ENCODE measurements around the gene SPG7. TPM values are rescaled to one million over a fixed set of nuclear protein-coding genes. Genes with fewer than 3 reads are reported as not detected.
A peak's percentile ranks its signal among the peaks of the same experiment; 100 is the strongest.

SPG7 gene
- polyA plus RNA-seq, 1 donor: 135 TPM

DNA sequence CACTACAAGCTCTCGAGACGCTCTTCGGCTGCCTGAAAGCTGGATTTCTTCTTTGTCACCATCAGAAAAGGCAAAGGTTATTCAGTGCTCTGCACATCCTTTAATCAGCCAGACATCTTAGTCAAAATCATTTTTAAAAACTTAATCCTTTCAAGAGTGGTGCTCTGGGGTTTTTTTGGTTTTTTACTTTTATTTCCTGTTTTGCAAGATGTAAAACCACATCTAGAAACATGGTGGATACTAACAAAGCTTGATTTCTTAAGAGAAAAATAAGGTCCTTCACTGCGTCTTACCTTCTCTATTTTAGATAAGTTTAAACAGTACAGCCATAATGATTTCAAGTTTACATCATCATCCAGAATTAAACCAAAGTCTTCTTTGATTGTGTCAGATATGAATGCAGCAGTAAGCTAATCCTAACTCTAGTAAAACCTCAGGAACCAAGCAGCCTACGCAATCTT lies 24.1 kb upstream of the SPG7 start:
- no peak overlapping the region for H3K4me3 ChIP-seq (ENCODE audit: low read length)
- no peaks in the 10 kb centered on the region for H3K9me3 ChIP-seq (ENCODE audit: control insufficient read depth, low read depth, low read length)
- 78% methylated on average over 1 of the region's 5 CpGs for WGBS (ENCODE audit: insufficient coverage, low lambda C conversion rate)
- peaks cover 51% of the 10 kb centered on the region for H3K4me1 ChIP-seq (ENCODE audit: control insufficient read depth, insufficient read depth, low read length)
- no peaks in the 10 kb centered on the region for H3K27me3 ChIP-seq (ENCODE audit: control insufficient read depth, insufficient read depth, low read length)
- DNase-seq: no peak
- H3K27ac ChIP-seq (ENCODE audit: low read length): no peak overlapping the region
- H3K36me3 ChIP-seq (ENCODE audit: control insufficient read depth, insufficient read depth, low read length): no peaks in the 10 kb centered on the region

DNA sequence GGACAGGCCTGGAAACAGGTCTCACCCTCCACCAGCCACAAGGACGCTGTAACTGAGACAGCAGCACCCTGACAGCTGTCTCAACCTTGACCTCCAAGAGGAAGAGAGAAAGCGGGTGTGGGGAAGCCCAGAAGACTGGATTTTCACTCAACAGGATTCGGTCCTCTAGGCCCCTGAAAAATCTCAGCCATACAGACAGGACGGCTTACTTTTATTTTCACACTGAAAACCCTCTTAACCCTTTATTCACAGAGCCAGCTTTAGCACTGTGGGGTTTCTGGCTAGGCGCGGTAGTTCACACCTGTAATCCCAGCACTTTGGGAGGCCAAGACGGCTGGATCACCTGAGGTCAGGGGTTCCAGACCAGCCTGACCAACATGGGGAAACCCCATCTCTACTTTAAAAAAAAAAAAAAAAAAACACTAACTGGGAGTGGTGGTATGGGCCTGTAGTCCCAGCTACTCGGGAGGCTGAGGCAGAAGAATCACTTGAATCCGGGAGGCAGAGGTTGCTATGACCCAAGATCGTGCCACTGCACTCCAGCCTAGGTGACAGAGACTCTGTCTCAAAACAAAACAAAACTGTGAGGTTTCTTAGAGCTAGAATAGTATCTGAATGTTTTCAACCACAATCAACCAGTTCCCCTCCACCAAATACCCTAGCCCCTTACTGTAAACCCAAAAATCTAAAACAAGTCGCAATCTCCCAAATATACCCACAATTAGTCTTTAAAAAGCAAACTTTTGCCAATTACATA lies 23.1 kb upstream of the SPG7 start:
- H3K27me3 ChIP-seq (ENCODE audit: control insufficient read depth, insufficient read depth, low read length): no peaks in the 10 kb centered on the region
- H3K9me3 ChIP-seq (ENCODE audit: control insufficient read depth, low read depth, low read length): no peaks in the 10 kb centered on the region
- WGBS (ENCODE audit: insufficient coverage, low lambda C conversion rate): no CpG with 5 or more reads among the region's 11 CpGs
- no peak overlapping the region for H3K27ac ChIP-seq (ENCODE audit: low read length)
- no peak for DNase-seq
- H3K36me3 ChIP-seq (ENCODE audit: control insufficient read depth, insufficient read depth, low read length): no peaks in the 10 kb centered on the region
- H3K4me1 ChIP-seq (ENCODE audit: control insufficient read depth, insufficient read depth, low read length): peaks cover 51% of the 10 kb centered on the region
- no peak overlapping the region for H3K4me3 ChIP-seq (ENCODE audit: low read length)

DNA sequence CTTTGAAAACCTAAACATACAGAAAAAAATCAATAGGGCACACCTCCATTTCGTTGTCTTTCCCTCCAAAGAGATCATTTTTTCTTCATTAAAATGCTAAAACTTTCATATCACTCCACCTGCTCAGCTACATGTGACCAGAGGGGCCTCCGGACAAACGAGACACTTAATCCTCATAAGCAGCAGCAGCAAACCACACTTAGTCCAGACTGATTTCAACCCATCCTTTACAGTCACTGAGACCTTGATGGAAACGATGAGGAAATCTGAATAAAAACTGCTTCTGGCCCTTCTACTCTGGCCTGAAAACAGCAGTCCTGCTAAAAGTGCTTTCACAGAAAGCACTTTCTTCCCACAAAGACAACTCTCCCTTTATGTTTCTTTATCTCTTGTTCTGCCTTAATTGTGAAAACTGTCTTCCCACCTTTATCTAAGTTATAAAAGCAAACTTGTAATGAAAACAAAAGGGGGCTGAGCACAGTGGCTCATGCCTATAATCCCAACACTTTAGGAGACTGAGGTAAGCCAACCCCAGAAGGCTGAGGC lies 22.4 kb upstream of the SPG7 start:
- Histone ChIP-seq H3K27ac (ENCODE audit: low read length) (no peak overlapping the region), H3K4me3 (ENCODE audit: low read length) (no peak overlapping the region), H3K9me3 (ENCODE audit: control insufficient read depth, low read depth, low read length) (no peaks in the 10 kb centered on the region), H3K27me3 (ENCODE audit: control insufficient read depth, insufficient read depth, low read length) (no peaks in the 10 kb centered on the region), H3K36me3 (ENCODE audit: control insufficient read depth, insufficient read depth, low read length) (no peaks in the 10 kb centered on the region), H3K4me1 (ENCODE audit: control insufficient read depth, insufficient read depth, low read length) (peaks cover 51% of the 10 kb centered on the region)
- WGBS (ENCODE audit: insufficient coverage, low lambda C conversion rate): no CpG with 5 or more reads among the region's 4 CpGs
- no peak for DNase-seq

DNA sequence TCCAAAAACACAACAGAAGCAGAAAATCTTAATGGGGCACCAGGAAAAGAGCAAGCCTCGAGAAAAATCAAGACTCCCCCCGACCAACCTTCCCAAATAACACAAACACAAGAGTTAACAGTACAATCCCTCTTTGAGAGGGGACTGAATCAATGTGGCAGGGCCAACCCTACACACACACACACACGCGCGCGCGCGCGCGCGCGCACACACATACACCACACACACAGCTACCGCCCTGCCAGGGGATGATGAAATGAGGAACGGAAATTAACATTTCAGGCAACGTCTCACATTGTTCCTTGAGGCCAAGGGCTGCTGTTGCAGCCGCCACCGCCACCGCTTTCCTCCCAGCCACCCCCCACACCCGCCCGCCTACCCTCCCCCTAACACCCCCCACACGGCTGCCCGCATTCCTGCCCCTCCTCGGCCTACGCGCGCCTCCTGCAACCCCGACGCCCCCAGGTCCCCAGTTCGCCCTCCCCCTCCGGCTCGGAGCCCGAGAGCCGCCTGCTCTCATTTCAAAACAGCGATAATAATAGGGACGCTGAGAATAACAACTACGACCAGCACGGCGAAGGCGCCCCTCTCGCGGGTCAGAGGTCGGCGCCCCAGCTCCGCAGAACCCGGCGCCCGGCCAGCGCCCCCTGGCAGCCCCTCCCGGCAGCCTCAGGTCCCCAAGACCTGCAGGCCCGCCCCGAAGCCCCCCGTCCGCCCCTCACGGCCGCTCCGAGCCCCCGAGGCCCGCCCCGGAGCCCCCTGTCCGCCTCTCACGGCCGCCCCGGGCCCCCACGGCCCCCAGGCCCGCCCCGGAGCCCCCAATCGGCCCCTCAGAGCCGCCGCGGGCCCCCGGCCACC lies 18.9 kb upstream of the SPG7 start:
- WGBS (ENCODE audit: insufficient coverage, low lambda C conversion rate): no CpG with 5 or more reads among the region's 71 CpGs
- Histone ChIP-seq H3K4me1 (ENCODE audit: control insufficient read depth, insufficient read depth, low read length) (peaks cover 39% of the 10 kb centered on the region), H3K27me3 (ENCODE audit: control insufficient read depth, insufficient read depth, low read length) (no peaks in the 10 kb centered on the region), H3K4me3 (ENCODE audit: low read length) (peak overlapping the region; percentile 75), H3K27ac (ENCODE audit: low read length) (peak overlapping the region; percentile 96), H3K9me3 (ENCODE audit: control insufficient read depth, low read depth, low read length) (no peaks in the 10 kb centered on the region), H3K36me3 (ENCODE audit: control insufficient read depth, insufficient read depth, low read length) (no peaks in the 10 kb centered on the region)
- DNase-seq: peak; percentile 94

DNA sequence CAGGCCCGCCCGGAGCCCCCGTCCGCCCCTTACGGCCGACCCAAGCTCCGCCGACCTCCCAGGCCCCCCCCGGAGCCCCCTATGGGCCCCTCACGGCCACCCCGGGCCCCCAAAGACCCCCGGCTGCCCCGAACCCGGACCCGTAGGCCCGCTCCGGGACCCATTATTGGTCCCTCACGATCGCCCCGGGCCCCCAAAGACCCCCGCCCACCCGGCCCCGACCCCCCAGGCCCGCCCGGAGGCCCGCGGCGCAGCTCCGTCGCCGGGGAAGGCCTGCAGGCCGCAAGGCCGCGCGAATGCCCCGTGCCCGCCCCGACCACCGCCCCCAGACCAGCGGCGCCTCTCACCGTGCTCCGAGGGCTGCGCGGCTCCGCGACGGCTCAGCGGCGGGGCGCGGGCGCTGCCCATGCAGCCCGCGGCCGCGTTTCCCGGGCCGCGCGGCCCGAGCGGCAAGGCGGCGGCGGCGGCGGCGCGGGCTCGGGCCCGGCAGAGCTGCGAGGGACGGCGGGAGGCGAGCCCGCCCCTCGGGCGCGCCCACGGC lies 18.2 kb upstream of the SPG7 start:
- Histone ChIP-seq H3K27me3 (ENCODE audit: control insufficient read depth, insufficient read depth, low read length) (no peaks in the 10 kb centered on the region), H3K9me3 (ENCODE audit: control insufficient read depth, low read depth, low read length) (no peaks in the 10 kb centered on the region), H3K4me3 (ENCODE audit: low read length) (no peak overlapping the region), H3K36me3 (ENCODE audit: control insufficient read depth, insufficient read depth, low read length) (no peaks in the 10 kb centered on the region), H3K4me1 (ENCODE audit: control insufficient read depth, insufficient read depth, low read length) (peaks cover 32% of the 10 kb centered on the region), H3K27ac (ENCODE audit: low read length) (no peak overlapping the region)
- no CpG with 5 or more reads among the region's 81 CpGs for WGBS (ENCODE audit: insufficient coverage, low lambda C conversion rate)
- no peak for DNase-seq

DNA sequence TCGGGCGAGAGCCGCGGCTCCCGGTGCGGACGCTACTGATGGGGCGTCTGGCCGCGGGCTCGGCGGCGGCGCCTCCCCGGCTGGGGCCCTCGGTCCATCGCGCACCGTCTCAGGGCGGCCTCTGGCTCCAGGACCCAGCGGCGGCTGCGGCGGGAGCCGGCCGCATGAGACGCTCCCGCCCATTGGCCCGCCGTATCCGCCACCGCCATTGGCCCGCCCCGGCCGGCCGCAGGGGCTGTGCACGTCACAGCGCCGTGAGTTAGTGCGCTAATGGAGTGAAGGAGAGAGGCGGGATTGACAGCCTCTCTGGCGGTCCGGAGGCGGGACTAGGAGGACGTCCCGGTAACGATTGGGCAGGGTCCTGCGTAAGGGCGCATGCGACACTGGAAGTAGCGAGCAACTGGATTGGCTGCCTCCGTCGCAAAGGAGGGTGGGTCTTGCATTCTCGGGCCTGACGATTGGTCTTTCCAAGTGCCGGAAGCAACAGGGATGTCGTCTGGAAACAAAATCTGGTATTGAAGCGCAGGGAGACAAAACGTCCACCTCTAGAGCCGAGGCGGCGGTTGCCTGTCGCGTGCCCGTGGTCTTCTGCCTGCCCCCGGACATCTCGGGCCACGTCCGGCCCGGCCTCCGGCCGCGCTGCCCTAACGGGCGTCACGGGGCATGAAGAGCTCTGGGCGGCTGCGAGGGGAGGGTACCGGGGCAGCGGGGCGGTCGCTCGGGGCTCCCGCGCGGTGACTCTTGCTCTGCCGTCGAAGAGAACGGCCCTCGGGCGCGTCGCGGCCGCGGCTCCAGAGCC lies 17.6 kb upstream of the SPG7 start, which contains the start of gene ANKRD11:
TSS of gene ANKRD11 (minus strand) at position 123 of the 799 bp plus-strand sequence. CDS start 173,542 bp downstream, outside the sequence.
- peak within 1 kb of the TSS; percentile 96 for H3K27ac ChIP-seq (ENCODE audit: low read length)
- WGBS (ENCODE audit: insufficient coverage, low lambda C conversion rate): no CpG with 5 or more reads among the region's 96 CpGs
- no peaks in the 10 kb centered on the region for H3K9me3 ChIP-seq (ENCODE audit: control insufficient read depth, low read depth, low read length)
- H3K4me1 ChIP-seq (ENCODE audit: control insufficient read depth, insufficient read depth, low read length): peaks cover 26% of the 10 kb centered on the region
- peak; percentile 100 for DNase-seq
- H3K27me3 ChIP-seq (ENCODE audit: control insufficient read depth, insufficient read depth, low read length): no peaks in the 10 kb centered on the region
- no peaks in the 10 kb centered on the region for H3K36me3 ChIP-seq (ENCODE audit: control insufficient read depth, insufficient read depth, low read length)
- H3K4me3 ChIP-seq (ENCODE audit: low read length): peak within 1 kb of the TSS; percentile 75

DNA sequence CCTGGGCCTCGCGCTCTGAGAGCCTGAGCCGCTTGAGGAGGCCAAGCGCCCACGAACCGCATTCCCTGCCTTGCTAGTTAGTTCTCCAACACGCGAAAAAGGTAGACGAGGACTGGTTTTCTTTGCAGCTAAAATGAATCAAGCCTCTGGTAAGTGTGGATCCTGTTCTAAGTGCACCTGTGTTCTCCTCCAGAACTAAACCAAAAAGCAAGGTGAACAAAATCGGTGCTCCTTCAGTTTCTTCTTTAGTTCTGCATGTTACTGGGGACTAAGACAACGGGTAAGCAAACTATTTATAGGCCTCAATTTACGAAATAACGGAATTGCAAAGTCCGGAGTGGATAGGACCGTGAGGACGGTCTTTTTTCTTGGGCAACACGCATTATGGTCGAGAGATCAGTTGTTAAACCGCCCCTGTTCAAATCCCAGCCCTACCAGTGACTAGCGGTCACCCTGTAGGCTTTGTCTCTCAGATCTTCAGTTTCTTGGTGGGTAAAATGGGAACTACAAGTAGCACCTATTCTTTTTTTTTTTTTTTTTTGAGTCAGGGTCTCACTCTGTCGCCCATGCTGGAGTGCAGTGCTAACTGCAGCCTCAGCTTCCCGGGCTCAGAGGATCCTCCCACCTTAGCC lies 16.8 kb upstream of the SPG7 start:
- peak overlapping the region; percentile 65 for H3K27ac ChIP-seq (ENCODE audit: low read length)
- H3K9me3 ChIP-seq (ENCODE audit: control insufficient read depth, low read depth, low read length): no peaks in the 10 kb centered on the region
- WGBS (ENCODE audit: insufficient coverage, low lambda C conversion rate): 0% methylated on average over 1 of the region's 22 CpGs
- peak overlapping the region; percentile 61 for H3K4me3 ChIP-seq (ENCODE audit: low read length)
- H3K27me3 ChIP-seq (ENCODE audit: control insufficient read depth, insufficient read depth, low read length): no peaks in the 10 kb centered on the region
- peaks cover 22% of the 10 kb centered on the region for H3K4me1 ChIP-seq (ENCODE audit: control insufficient read depth, insufficient read depth, low read length)
- no peaks in the 10 kb centered on the region for H3K36me3 ChIP-seq (ENCODE audit: control insufficient read depth, insufficient read depth, low read length)
- DNase-seq: peak in 1 of 2 donors; percentile 36

DNA sequence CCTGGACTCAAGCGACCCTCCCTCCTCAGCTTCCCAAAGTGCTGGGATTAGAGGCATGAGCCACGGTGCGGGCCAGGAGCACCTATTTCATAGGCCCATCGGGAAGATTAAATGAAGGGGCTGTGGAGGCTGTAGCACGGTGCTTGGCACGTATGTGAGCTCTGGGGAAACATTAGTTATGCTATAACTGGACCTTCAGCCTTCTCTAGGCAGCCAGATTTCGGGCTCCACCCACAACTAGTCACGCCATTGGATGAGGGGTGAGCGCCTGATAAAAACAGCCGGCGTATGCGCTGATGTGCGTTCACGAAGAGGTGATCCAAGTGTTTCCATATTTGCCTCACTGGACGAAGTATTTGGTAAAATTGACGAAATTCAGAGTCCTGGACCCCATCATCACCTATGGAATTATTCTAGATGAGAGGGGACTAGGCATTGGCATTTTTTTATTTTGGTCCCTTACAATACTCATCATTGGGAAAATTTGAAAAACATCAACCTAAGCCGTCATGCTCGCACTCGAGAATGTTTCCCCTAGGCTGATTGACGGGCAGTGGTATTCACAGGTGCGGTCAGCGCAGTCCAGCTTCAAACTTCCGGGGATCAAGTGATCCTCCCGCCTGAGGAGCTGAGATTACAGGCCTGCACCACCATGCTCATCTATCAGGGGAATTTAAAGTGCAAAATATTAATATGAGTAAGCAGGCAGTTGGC lies 16.1 kb upstream of the SPG7 start:
- DNase-seq: no peak
- H3K36me3 ChIP-seq (ENCODE audit: control insufficient read depth, insufficient read depth, low read length): no peaks in the 10 kb centered on the region
- no peaks in the 10 kb centered on the region for H3K27me3 ChIP-seq (ENCODE audit: control insufficient read depth, insufficient read depth, low read length)
- peak overlapping the region; percentile 61 for H3K4me3 ChIP-seq (ENCODE audit: low read length)
- no peaks in the 10 kb centered on the region for H3K9me3 ChIP-seq (ENCODE audit: control insufficient read depth, low read depth, low read length)
- no peak overlapping the region for H3K27ac ChIP-seq (ENCODE audit: low read length)
- H3K4me1 ChIP-seq (ENCODE audit: control insufficient read depth, insufficient read depth, low read length): peaks cover 22% of the 10 kb centered on the region
- 81% methylated on average over 4 of the region's 24 CpGs for WGBS (ENCODE audit: insufficient coverage, low lambda C conversion rate)

DNA sequence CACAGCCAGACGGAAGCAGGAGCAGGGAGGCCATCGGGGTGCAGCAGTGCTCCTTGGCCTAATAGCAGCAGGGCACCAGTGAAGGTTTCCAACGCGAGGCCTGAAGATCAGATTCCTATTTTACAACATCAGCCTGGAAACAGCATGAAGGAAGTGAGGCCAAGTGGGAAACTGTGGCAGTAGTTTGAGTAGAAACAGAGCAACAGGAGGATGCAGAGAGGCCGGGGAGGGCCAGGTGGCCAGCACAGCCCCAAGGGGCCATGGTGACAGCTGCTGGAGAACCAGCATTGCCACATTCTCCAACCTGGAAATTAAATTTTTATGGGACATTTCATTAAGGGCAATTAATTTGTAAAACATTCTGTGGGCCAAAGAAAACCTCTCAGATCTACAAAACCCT lies 14.4 kb upstream of the SPG7 start:
- H3K9me3 ChIP-seq (ENCODE audit: control insufficient read depth, low read depth, low read length): no peaks in the 10 kb centered on the region

More for the DNA sequence above, 14.4 kb upstream of the SPG7 start:
- 88% methylated on average over 4 of the region's 5 CpGs for WGBS (ENCODE audit: insufficient coverage, low lambda C conversion rate)
- no peak overlapping the region for H3K4me3 ChIP-seq (ENCODE audit: low read length)
- H3K27ac ChIP-seq (ENCODE audit: low read length): no peak overlapping the region
- H3K36me3 ChIP-seq (ENCODE audit: control insufficient read depth, insufficient read depth, low read length): peaks cover 1% of the 10 kb centered on the region
- no peaks in the 10 kb centered on the region for H3K27me3 ChIP-seq (ENCODE audit: control insufficient read depth, insufficient read depth, low read length)
- peaks cover 11% of the 10 kb centered on the region for H3K4me1 ChIP-seq (ENCODE audit: control insufficient read depth, insufficient read depth, low read length)
- no peak for DNase-seq

Data from large intestine (tissue), 3 donors.